ENCODE measurements around the gene MRPL39.

Gene MRPL39

GRCh38 chr21:25569084-25569483 is 38.2 kb downstream of the MRPL39 start:
- no peak overlapping the region for H3K4me3 ChIP-seq (ENCODE audit: low read depth, low read length)

GRCh38 chr21:25568246-25568645 is 39.0 kb downstream of the MRPL39 start:
- H3K4me3 ChIP-seq (ENCODE audit: low read depth, low read length) = peak overlapping the region; percentile 98
- TF ChIP-seq CTCF (IDR thresholded peaks at IDR 0.05; ENCODE audit: borderline replicate concordance, insufficient read depth, low read depth, low read length) = no peak

More at GRCh38 chr21:25569084-25569483, 38.2 kb downstream of the MRPL39 start:
- TF ChIP-seq CTCF (IDR thresholded peaks at IDR 0.05; ENCODE audit: borderline replicate concordance, insufficient read depth, low read depth, low read length) = no peak

- H3K4me3 ChIP-seq (ENCODE audit: low read depth, low read length) = peak overlapping the region; percentile 98
- peak; percentile 24; the same call in 1 of the 2 replicates for TF ChIP-seq CTCF (IDR thresholded peaks at IDR 0.05; ENCODE audit: borderline replicate concordance, insufficient read depth, low read depth, low read length)
These were observed 39.8 kb downstream of the MRPL39 start for GRCh38 chr21:25567472-25567871.

GRCh38 chr21:25566645-25567044 is 40.6 kb downstream of the MRPL39 start:
- H3K4me3 ChIP-seq (ENCODE audit: low read depth, low read length) = peak overlapping the region; percentile 98
- TF ChIP-seq CTCF (IDR thresholded peaks at IDR 0.05; ENCODE audit: borderline replicate concordance, insufficient read depth, low read depth, low read length) = no peak

GRCh38 chr21:25565272-25566211 is 41.7 kb downstream of the MRPL39 start:
- peak overlapping the region; percentile 98 for H3K4me3 ChIP-seq (ENCODE audit: low read depth, low read length)
- TF ChIP-seq CTCF (IDR thresholded peaks at IDR 0.05; ENCODE audit: borderline replicate concordance, insufficient read depth, low read depth, low read length) = no peak

- TF ChIP-seq CTCF (IDR thresholded peaks at IDR 0.05; ENCODE audit: borderline replicate concordance, insufficient read depth, low read depth, low read length) = no peak
- H3K4me3 ChIP-seq (ENCODE audit: low read depth, low read length) = peak overlapping the region; percentile 98
These were observed 42.8 kb downstream of the MRPL39 start for GRCh38 chr21:25564349-25564948.

Measured in GM12875 (cell line).